GM19463 (cell line): ENCODE results near the gene REEP6.
"Not testable (repeated sequence)": the region's sequence is repeated elsewhere in the genome, so short reads cannot be mapped to it uniquely, and the experiment has no call there.

ENCODE experiments used
- ATAC-seq: cut with Tn5 transposase; IDR thresholded peaks from one replicate; pipeline ENCODE4 v1.9.1; 2021; ENCODE audit warnings: mild to moderate bottlenecking, moderate library complexity; ENCODE audit not compliant: unreplicated experiment

The REEP6 gene

GRCh38 chr19:1505991-1506881 lies 15.3 kb downstream of the REEP6 start:
- ATAC-seq = no peak

GRCh38 chr19:1507192-1507660 lies 16.2 kb downstream of the REEP6 start:
- ATAC-seq = no peak

DNA sequence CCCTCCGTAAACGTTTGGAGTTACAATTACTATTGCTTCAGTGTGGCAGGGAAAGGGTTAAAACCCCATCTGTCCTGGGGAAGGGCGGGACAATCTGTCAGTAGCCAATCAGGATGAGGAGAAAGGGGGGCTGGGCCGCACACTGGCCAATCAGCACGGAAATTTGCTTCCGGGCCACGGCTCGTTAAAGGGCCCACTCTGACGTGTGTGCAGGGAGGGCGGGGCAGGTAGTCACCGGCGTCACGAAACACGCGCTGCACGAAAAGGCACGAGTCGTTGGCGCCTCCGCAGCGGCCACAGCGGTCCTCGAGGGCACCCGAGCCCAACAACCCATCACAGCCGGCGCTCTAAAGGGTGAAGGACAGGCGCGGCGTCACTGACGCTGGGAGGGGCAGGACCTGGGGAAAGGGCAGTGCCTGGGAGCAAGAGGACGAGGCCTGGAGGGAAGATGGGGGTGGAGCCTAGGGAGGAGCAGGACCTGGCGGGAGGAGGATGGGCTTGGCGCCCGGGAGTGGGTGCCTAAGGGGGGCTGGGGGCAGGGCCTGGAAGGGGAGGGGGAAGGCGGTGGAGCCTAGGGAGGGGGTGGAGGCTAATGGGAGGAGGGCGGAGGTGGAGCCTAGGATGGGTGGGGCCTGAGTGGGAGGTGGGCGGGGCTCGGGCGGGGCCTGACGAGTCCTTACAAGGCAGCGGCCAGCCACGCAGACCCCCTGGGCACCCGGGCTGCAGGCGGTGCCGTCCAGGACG lies 17.0 kb downstream of the REEP6 start:
- peak; percentile 60 for ATAC-seq

DNA sequence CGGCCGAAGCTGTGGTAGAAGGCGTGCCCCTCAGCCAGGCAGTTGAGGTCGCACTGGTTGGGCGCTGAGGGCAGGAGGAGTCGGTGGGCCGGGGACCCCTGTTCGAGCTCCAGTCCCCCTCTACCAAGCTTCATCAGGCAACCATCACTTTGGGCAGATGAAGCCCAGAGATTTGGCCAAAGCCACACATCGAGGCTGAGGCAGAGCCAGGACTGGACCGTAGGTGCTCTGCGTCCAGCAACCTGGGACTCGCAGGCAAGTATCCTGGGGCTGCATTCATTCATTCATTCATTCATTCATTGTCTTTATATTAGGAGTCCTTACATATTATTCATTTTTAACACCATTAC lies 17.5 kb downstream of the REEP6 start:
- no peak for ATAC-seq

DNA sequence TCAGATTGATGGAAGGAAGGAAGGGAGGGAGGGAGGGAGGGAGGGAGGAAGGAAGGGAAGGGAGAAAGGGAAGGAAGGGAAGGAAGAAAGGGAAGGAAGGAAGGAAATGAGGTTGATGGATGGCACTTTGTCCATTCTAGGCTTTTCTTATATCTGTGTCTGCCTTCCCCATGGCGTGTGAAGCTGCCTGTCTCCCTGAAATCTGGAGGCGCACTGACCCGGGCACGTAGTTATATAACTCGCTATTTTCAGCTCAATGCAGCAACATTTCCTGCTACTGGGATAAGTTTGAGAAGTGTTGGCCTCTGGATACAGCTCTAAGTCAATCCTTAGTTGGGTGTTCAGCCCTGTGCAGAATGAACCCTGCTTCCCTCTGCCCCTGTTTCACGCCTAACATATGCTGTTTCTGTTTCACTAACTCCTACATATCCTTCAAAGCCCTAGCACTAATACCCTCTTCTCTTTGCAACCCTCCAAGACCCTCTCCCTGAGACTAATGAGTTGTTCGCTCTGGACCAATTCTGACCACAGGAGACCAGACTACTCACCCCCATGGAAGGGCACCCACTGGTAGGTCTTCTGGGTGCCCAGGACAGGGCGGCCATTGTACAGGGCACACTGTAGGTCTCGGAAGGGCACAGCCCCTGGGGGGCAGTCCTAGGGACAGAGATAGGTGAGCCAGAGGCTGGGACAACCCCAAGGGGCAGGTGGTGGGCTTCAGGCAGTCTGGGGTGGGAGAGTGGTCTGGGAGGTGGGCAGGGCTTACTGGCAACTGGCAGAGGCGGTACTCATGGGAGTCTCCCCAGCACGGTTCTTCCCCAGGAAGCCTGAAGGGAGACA lies 18.8 kb downstream of the REEP6 start:
- no peak for ATAC-seq

GRCh38 chr19:1510442-1510806 lies 19.4 kb downstream of the REEP6 start:
- no peak for ATAC-seq

DNA sequence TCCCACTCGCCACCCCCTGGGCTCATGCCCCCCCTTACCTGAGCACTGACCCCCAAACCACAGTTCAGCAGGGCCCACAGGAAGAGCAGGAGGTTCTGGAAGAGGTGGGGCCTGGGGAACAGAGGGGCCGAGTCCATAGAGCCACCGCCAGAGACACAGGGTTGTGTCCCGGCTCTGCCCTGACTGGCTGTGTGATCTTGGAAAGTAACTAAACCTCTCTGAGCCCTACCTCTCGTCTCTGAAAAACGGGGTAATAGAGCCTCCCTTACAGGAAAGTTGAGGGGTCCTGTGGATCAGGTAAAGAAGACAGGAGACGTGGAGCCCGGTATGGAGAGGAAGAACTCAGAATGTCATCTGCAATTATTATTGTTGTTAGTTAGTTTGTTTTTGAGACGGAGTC lies 19.8 kb downstream of the REEP6 start:
- no peak for ATAC-seq

DNA sequence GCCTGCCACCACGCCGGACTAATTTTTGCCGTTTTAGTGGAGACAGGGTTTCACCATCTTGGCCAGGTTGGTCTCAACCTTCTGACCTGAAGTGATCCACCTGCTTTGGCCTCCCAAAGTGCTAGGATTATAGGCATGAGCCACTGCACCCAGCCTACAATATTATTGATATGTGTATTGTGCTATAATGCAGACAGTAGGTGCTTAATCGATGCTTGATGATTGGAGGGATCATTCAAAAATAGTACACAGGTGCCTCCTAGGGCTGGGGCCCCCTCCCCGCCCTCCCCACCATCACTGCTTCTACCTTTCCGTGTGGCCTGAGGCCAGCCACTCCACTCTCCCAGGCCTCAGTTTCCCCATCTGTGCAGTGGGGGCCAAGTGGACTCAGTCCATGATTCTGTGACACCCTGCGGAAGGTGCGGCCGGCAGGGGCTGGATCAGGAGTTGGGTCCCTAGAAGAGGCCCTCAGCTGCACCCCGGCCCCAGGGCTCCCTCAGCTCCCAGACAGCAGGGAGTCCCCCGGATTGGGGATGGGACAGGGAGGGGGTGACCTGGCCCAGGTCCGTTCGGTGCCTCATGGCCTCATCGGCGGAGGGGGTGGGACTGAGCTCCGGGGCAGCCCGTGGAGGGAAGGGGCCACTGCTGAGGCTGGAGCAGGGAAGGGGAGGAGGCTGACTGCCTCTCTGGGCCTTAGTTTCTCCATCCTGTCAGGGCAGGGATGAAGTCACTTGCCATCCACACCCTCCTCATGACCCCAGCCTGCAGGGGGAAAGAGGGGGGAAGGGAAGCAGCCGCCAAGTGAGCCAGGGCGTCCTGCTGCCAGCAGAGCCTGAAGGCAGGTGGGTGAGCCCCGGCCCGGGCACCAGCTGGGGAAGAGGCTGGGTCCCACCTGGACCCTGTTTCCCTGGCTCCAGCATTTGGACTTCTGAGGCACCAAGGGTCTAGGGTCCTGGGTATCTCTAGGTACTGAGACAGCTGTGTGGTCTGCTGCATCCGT lies 20.6 kb downstream of the REEP6 start:
- ATAC-seq = no peak

GRCh38 chr19:1512671-1513498 lies 21.9 kb downstream of the REEP6 start, which contains the start of gene ADAMTSL5:
ADAMTSL5 (minus strand) TSS chr19:1513019; CDS start chr19:1510943, 2,076 bp downstream.
- no peak for ATAC-seq

DNA sequence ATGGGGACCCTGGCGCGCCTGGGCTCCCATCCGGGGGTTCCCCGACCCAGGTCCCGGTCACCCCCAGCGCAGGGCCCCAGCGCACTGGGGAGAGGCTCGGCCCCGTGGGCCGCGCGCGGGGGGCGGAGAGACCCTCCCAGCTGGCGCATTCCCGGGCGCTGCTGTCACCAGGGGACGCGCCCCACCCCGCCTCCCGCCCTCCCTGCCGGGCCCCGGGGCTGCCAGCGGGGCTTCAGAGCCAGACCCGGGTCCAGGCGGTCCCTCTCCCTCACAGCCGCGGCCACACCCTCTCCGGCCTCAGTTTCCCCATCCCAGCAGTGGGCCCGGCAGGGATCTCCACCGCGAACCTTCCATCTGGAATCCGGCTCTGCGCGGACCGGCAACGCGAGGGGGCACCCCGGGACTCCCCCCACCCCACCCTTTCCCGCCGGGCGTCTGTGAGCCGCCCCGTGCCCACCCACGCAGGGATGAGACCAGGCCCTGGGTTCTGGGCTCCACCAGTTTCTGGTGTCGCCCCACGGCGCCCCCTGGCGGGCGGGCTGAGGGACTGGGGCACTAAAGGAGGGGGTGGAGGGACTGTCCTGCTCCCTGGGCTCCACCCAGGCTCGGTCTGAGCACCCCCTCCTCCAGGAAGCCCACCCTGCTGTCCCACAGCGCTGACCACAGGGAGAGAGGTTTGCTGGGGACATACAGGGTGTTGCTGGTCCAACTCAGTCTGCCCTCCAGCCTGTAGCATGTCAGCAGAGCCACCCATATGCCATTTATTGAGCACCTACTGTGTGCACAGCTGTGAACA lies 22.7 kb downstream of the REEP6 start:
- no peak for ATAC-seq

DNA sequence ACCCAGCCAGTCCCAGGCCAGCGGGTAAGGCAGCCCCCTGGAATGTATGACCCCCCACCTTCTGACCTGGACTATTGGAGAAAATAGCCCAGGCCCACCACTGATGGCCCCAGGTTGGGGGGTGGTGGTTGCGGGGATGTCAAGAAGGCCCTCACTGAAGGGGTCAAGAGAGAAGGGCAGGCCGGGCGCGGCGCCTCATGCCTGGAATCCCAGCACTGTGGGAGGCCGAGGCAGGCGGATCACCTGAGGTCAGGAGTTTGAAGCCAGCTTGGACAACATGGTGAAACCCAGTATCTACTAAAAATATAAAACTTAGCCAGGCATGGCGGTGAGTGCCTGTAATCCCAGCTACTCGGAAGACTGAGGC lies 23.3 kb downstream of the REEP6 start:
- no peak for ATAC-seq

DNA sequence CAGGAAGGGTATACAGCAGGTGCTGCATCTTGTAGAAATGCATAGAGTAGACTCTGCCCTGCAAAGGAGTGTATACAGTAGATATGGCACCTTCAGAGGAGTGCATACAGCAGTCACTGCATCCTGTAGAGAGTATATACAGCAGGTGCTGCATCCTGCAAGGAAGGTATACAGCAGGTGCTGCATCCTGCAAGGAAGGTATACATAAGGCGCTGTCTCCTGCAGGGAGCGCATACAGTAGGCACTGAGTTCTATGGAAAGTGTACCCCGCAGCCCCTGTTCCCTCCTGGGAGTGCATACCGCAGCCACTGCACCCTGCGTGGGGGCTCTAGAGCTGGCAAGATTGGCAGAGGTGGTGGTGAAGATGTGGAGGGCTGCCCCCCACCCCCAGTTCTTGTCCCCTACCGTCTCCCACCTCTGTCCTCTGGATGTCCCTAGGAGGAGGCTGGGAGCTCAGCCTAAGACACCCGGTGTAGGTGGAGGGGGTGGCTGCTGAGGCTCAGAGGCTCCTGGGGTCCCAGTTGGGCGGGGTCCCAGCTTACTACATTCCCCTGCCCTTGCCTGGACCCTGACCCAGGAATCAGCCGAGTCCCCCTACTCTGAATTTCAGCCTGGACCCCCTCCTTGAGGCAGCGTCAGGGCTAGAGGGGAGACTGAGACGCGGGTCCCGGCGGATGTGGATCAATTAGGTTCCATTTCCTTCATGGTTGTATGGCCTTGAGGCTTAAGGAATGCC lies 24.2 kb downstream of the REEP6 start:
- no peak for ATAC-seq

- ATAC-seq = no peak
Measured at GRCh38 chr19:1516395-1516753, 25.4 kb downstream of the REEP6 start.

- ATAC-seq = no peak
Measured at GRCh38 chr19:1518471-1518870, 27.5 kb downstream of the REEP6 start.

DNA sequence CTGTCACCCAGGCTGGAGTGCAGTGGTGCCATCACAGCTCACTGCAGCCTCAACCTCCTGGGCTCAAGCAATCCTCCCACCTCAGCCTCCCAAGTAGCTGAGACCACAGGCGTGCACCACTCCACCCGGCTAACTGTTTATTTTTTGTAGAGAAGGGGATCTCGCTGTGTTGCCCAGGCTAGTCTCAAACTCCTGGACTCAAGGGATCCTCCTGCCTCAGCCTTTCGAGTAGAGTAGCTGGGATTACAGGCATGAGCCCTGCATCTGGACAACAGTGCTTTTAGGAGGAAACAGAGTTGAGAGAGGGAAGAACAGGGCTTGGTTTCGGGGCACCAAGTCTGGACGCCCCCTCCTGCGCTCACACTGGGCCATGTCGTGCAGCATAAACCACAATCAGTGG lies 28.8 kb downstream of the REEP6 start:
- ATAC-seq = not testable (repeated sequence)

- ATAC-seq = no peak
Measured at GRCh38 chr19:1520203-1520780, 29.3 kb downstream of the REEP6 start.

GRCh38 chr19:1521636-1522035 lies 30.7 kb downstream of the REEP6 start:
- ATAC-seq = no peak
